ENCODE measurements around the gene OR6K2. TPM values are rescaled to one million over a fixed set of nuclear protein-coding genes. Genes with fewer than 3 reads are reported as not detected.
A peak's percentile ranks its signal among the peaks of the same experiment; 100 is the strongest.

The OR6K2 gene
- not detected in 2 replicates for total RNA-seq

- no peaks in the 10 kb centered on the region for H3K9me3 Mint-ChIP-seq
- no peak within 1 kb of the TSS for H3K27ac Mint-ChIP-seq
- peaks cover 3% of the 10 kb centered on the region for H3K27me3 Mint-ChIP-seq
- no peak within 1 kb of the TSS for H3K4me3 Mint-ChIP-seq
- H3K4me1 Mint-ChIP-seq, result no peaks in the 10 kb centered on the region
- intact Hi-C loops (cut with micrococcal nuclease), result no loop called here
- H3K36me3 Mint-ChIP-seq (ENCODE audit: low read depth), result no peaks in the 10 kb centered on the region
- DNase-seq, result no peak
These were observed at the start of gene OR6K2 for GRCh38 chr1:158700552-158700951. OR6K2 (minus strand) TSS chr1:158700652; CDS start chr1:158700652, 0 bp downstream.

- DNase-seq, result no peak
- peaks cover 24% of the 10 kb centered on the region for H3K27me3 Mint-ChIP-seq
- no peaks in the 10 kb centered on the region for H3K9me3 Mint-ChIP-seq
- no peaks in the 10 kb centered on the region for H3K36me3 Mint-ChIP-seq (ENCODE audit: low read depth)
- H3K4me3 Mint-ChIP-seq, result no peak overlapping the region
- no peak overlapping the region for H3K27ac Mint-ChIP-seq
- intact Hi-C loops (cut with micrococcal nuclease), result no loop called here
- H3K4me1 Mint-ChIP-seq, result no peaks in the 10 kb centered on the region
These were observed 35.4 kb upstream of the OR6K2 start for GRCh38 chr1:158735848-158736247.

GRCh38 chr1:158732524-158732923 lies 32.1 kb upstream of the OR6K2 start:
- Mint-ChIP-seq H3K27me3 (peaks cover 19% of the 10 kb centered on the region), H3K4me3 (no peak overlapping the region), H3K27ac (no peak overlapping the region), H3K36me3 (ENCODE audit: low read depth) (no peaks in the 10 kb centered on the region), H3K9me3 (no peaks in the 10 kb centered on the region), H3K4me1 (no peaks in the 10 kb centered on the region)
- intact Hi-C loops (cut with micrococcal nuclease), result no loop called here
- DNase-seq, result no peak

- H3K9me3 Mint-ChIP-seq, result no peaks in the 10 kb centered on the region
- H3K4me3 Mint-ChIP-seq, result no peak overlapping the region
- no peaks in the 10 kb centered on the region for H3K4me1 Mint-ChIP-seq
- no peaks in the 10 kb centered on the region for H3K36me3 Mint-ChIP-seq (ENCODE audit: low read depth)
- H3K27ac Mint-ChIP-seq, result no peak overlapping the region
- H3K27me3 Mint-ChIP-seq, result peaks cover 18% of the 10 kb centered on the region
- intact Hi-C loops (cut with micrococcal nuclease), result no loop called here
- no peak for DNase-seq
These were observed 31.3 kb upstream of the OR6K2 start for GRCh38 chr1:158731707-158732106.

- Mint-ChIP-seq H3K27me3 (peaks cover 22% of the 10 kb centered on the region), H3K4me3 (no peak overlapping the region), H3K27ac (no peak overlapping the region), H3K4me1 (no peaks in the 10 kb centered on the region), H3K9me3 (no peaks in the 10 kb centered on the region), H3K36me3 (ENCODE audit: low read depth) (no peaks in the 10 kb centered on the region)
- DNase-seq, result no peak
- intact Hi-C loops (cut with micrococcal nuclease), result no loop called here
These were observed 30.0 kb upstream of the OR6K2 start for GRCh38 chr1:158730453-158730852.

GRCh38 chr1:158728510-158729225 lies 28.2 kb upstream of the OR6K2 start:
- intact Hi-C loops (cut with micrococcal nuclease), result no loop called here

GRCh38 chr1:158724442-158724841 lies 24.0 kb upstream of the OR6K2 start:
- Mint-ChIP-seq H3K9me3 (no peaks in the 10 kb centered on the region), H3K4me3 (no peak overlapping the region), H3K4me1 (no peaks in the 10 kb centered on the region), H3K27ac (no peak overlapping the region), H3K27me3 (peaks cover 31% of the 10 kb centered on the region), H3K36me3 (ENCODE audit: low read depth) (no peaks in the 10 kb centered on the region)
- intact Hi-C loops (cut with micrococcal nuclease), result no loop called here
- no peak for DNase-seq

More at GRCh38 chr1:158728510-158729225, 28.2 kb upstream of the OR6K2 start:
- Mint-ChIP-seq H3K27ac (no peak overlapping the region), H3K9me3 (no peaks in the 10 kb centered on the region), H3K4me1 (no peaks in the 10 kb centered on the region), H3K27me3 (peaks cover 21% of the 10 kb centered on the region), H3K4me3 (no peak overlapping the region), H3K36me3 (ENCODE audit: low read depth) (no peaks in the 10 kb centered on the region)
- no peak for DNase-seq

- Mint-ChIP-seq H3K27me3 (peaks cover 22% of the 10 kb centered on the region), H3K36me3 (ENCODE audit: low read depth) (no peaks in the 10 kb centered on the region), H3K9me3 (no peaks in the 10 kb centered on the region), H3K27ac (no peak within 1 kb of the TSS), H3K4me1 (peaks cover 5% of the 10 kb centered on the region), H3K4me3 (no peak within 1 kb of the TSS)
- intact Hi-C loops (cut with micrococcal nuclease), result no loop called here
- DNase-seq, result no peak
These were observed 20.2 kb upstream of the OR6K2 start, which contains the start of gene OR6K3 for GRCh38 chr1:158720620-158721019. OR6K3 (minus strand) TSS chr1:158720720; CDS start chr1:158718115, 2,605 bp downstream.

GRCh38 chr1:158719664-158720063 lies 19.2 kb upstream of the OR6K2 start:
- no peak for DNase-seq
- no peak overlapping the region for H3K27ac Mint-ChIP-seq
- no peaks in the 10 kb centered on the region for H3K36me3 Mint-ChIP-seq (ENCODE audit: low read depth)
- intact Hi-C loops (cut with micrococcal nuclease), result loop anchor here (5.0 kb wide), 1 partner anchor 288 kb away; the partner anchor contains the start of gene IFI16
- no peaks in the 10 kb centered on the region for H3K9me3 Mint-ChIP-seq
- peaks cover 5% of the 10 kb centered on the region for H3K4me1 Mint-ChIP-seq
- no peak overlapping the region for H3K4me3 Mint-ChIP-seq
- peaks cover 25% of the 10 kb centered on the region for H3K27me3 Mint-ChIP-seq

GRCh38 chr1:158717344-158717743 lies 16.9 kb upstream of the OR6K2 start:
- Mint-ChIP-seq H3K9me3 (no peaks in the 10 kb centered on the region), H3K4me1 (peaks cover 5% of the 10 kb centered on the region), H3K4me3 (no peak overlapping the region), H3K27me3 (peaks cover 25% of the 10 kb centered on the region), H3K27ac (no peak overlapping the region), H3K36me3 (ENCODE audit: low read depth) (no peaks in the 10 kb centered on the region)
- intact Hi-C loops (cut with micrococcal nuclease), result loop anchor here (5.0 kb wide), 1 partner anchor 290 kb away; the partner anchor contains the start of gene IFI16
- no peak for DNase-seq

- no peak for DNase-seq
- Mint-ChIP-seq H3K4me1 (peaks cover 5% of the 10 kb centered on the region), H3K27ac (peak overlapping the region; percentile 58), H3K27me3 (peaks cover 31% of the 10 kb centered on the region), H3K9me3 (no peaks in the 10 kb centered on the region), H3K36me3 (ENCODE audit: low read depth) (no peaks in the 10 kb centered on the region), H3K4me3 (no peak overlapping the region)
- intact Hi-C loops (cut with micrococcal nuclease), result loop anchor here (5.0 kb wide), 1 partner anchor 291 kb away; the partner anchor contains the start of gene IFI16
These were observed 15.9 kb upstream of the OR6K2 start for GRCh38 chr1:158716335-158716734.

GRCh38 chr1:158714754-158715153 lies 14.3 kb upstream of the OR6K2 start:
- DNase-seq, result no peak
- no peaks in the 10 kb centered on the region for H3K36me3 Mint-ChIP-seq (ENCODE audit: low read depth)
- no peak overlapping the region for H3K27ac Mint-ChIP-seq
- H3K4me3 Mint-ChIP-seq, result no peak overlapping the region
- intact Hi-C loops (cut with micrococcal nuclease), result loop anchor here (5.0 kb wide), 1 partner anchor 293 kb away; the partner anchor contains the start of gene IFI16
- H3K27me3 Mint-ChIP-seq, result peaks cover 24% of the 10 kb centered on the region
- H3K4me1 Mint-ChIP-seq, result peaks cover 5% of the 10 kb centered on the region
- H3K9me3 Mint-ChIP-seq, result no peaks in the 10 kb centered on the region

- intact Hi-C loops (cut with micrococcal nuclease), result no loop called here
- H3K9me3 Mint-ChIP-seq, result no peaks in the 10 kb centered on the region
- no peak overlapping the region for H3K4me3 Mint-ChIP-seq
- no peak for DNase-seq
- H3K4me1 Mint-ChIP-seq, result no peaks in the 10 kb centered on the region
- H3K36me3 Mint-ChIP-seq (ENCODE audit: low read depth), result no peaks in the 10 kb centered on the region
- no peak overlapping the region for H3K27ac Mint-ChIP-seq
- H3K27me3 Mint-ChIP-seq, result peaks cover 31% of the 10 kb centered on the region
These were observed 10.6 kb upstream of the OR6K2 start for GRCh38 chr1:158711098-158711497.

GRCh38 chr1:158706096-158706495 lies 5.6 kb upstream of the OR6K2 start:
- Mint-ChIP-seq H3K4me3 (no peak overlapping the region), H3K27ac (no peak overlapping the region), H3K4me1 (no peaks in the 10 kb centered on the region), H3K27me3 (peaks cover 8% of the 10 kb centered on the region), H3K9me3 (no peaks in the 10 kb centered on the region), H3K36me3 (ENCODE audit: low read depth) (no peaks in the 10 kb centered on the region)
- DNase-seq, result no peak
- intact Hi-C loops (cut with micrococcal nuclease), result no loop called here
